ENCODE results near the gene ABHD10. TPM values are rescaled to one million over a fixed set of nuclear protein-coding genes. Genes with fewer than 3 reads are reported as not detected.

Gene ABHD10
- total RNA-seq (10 to 100 TPM; 26.3 to 39.0 (median 31.1) TPM), polyA plus RNA-seq (23.5 TPM)
- long read RNA-seq, donor 1, transcript ABHD10-201 (5 exons, 2,590 nt): major isoform, 75 of 76 reads
- long read RNA-seq, donor 1, partial matches to known transcripts: 0 of 76 reads
- long read RNA-seq, donor 1, other reads (novel, unspliced or antisense): 0 of 76 reads
- long read RNA-seq, donor 2, transcript ABHD10-201 (5 exons, 2,590 nt): major isoform, 27 of 29 reads
- long read RNA-seq, donor 2, partial matches to known transcripts: 0 of 29 reads
- long read RNA-seq, donor 2, other reads (novel, unspliced or antisense): 2 of 29 reads
- long read RNA-seq, donor 3, transcript ABHD10-201 (5 exons, 2,590 nt): major isoform, 121 of 132 reads
- long read RNA-seq, donor 3, partial matches to known transcripts: 1 of 132 reads
- long read RNA-seq, donor 3, other reads (novel, unspliced or antisense): 5 of 132 reads
- long read RNA-seq, donor 4, transcript ABHD10-201 (5 exons, 2,590 nt): major isoform, 34 of 36 reads
- long read RNA-seq, donor 4, partial matches to known transcripts: 0 of 36 reads
- long read RNA-seq, donor 4, other reads (novel, unspliced or antisense): 1 of 36 reads

- intact Hi-C loops (cut with DNase I): no loop called here
- H3K9me3 ChIP-seq (ENCODE audit: control insufficient read depth, low read length): no peaks in the 10 kb centered on the region
- H3K4me1 ChIP-seq (ENCODE audit: control insufficient read depth, insufficient read depth, low read length): peaks cover 5% of the 10 kb centered on the region
- DNase-seq (peak; percentile 99 to 100 (median 99)), ATAC-seq (peak; percentile 99)
- H3K4me3 ChIP-seq (ENCODE audit: low read length): peak within 1 kb of the TSS; percentile 53
- H3K27ac ChIP-seq (ENCODE audit: low read length): peak within 1 kb of the TSS; percentile 73
- 1% methylated on average over 61 of the region's 61 CpGs for WGBS
- no peaks in the 10 kb centered on the region for H3K27me3 ChIP-seq (ENCODE audit: control insufficient read depth, insufficient read depth)
Observed at GRCh38 chr3:111978583-111979433, at the start of gene ABHD10. Gene ABHD10, plus strand, starts transcription at chr3:111979026. Its CDS starts 36 bp downstream, at chr3:111979062.

GRCh38 chr3:111929484-111929883 lies 49.3 kb upstream of the ABHD10 start:
- H3K27me3 ChIP-seq (ENCODE audit: control insufficient read depth, insufficient read depth): no peaks in the 10 kb centered on the region
- no peak for ATAC-seq
- H3K9me3 ChIP-seq (ENCODE audit: control insufficient read depth, low read length): no peaks in the 10 kb centered on the region
- intact Hi-C loops (cut with DNase I): no loop called here
- no peak for DNase-seq
- no peak overlapping the region for H3K4me3 ChIP-seq (ENCODE audit: low read length)
- 78% methylated on average over 2 of the region's 2 CpGs for WGBS
- no peak overlapping the region for H3K27ac ChIP-seq (ENCODE audit: low read length)
- H3K4me1 ChIP-seq (ENCODE audit: control insufficient read depth, insufficient read depth, low read length): no peaks in the 10 kb centered on the region

- H3K27me3 ChIP-seq (ENCODE audit: control insufficient read depth, insufficient read depth): no peaks in the 10 kb centered on the region
- no peak overlapping the region for H3K27ac ChIP-seq (ENCODE audit: low read length)
- ATAC-seq (peak in 1 of 2 donors; percentile 26), DNase-seq (no peak)
- H3K4me3 ChIP-seq (ENCODE audit: low read length): no peak overlapping the region
- intact Hi-C loops (cut with DNase I): no loop called here
- WGBS: 41% methylated on average over 3 of the region's 3 CpGs
- H3K4me1 ChIP-seq (ENCODE audit: control insufficient read depth, insufficient read depth, low read length): no peaks in the 10 kb centered on the region
- no peaks in the 10 kb centered on the region for H3K9me3 ChIP-seq (ENCODE audit: control insufficient read depth, low read length)
Observed at GRCh38 chr3:111932946-111933345, 45.9 kb upstream of the ABHD10 start.

GRCh38 chr3:111936191-111936841 lies 42.5 kb upstream of the ABHD10 start:
- Histone ChIP-seq H3K4me1 (ENCODE audit: control insufficient read depth, insufficient read depth, low read length) (no peaks in the 10 kb centered on the region), H3K27me3 (ENCODE audit: control insufficient read depth, insufficient read depth) (no peaks in the 10 kb centered on the region), H3K4me3 (ENCODE audit: low read length) (no peak overlapping the region), H3K27ac (ENCODE audit: low read length) (no peak overlapping the region), H3K9me3 (ENCODE audit: control insufficient read depth, low read length) (no peaks in the 10 kb centered on the region)
- no peak for ATAC-seq
- intact Hi-C loops (cut with DNase I): no loop called here
- DNase-seq: no peak

GRCh38 chr3:111936967-111937366 lies 41.9 kb upstream of the ABHD10 start:
- H3K4me1 ChIP-seq (ENCODE audit: control insufficient read depth, insufficient read depth, low read length): no peaks in the 10 kb centered on the region
- no peaks in the 10 kb centered on the region for H3K27me3 ChIP-seq (ENCODE audit: control insufficient read depth, insufficient read depth)
- DNase-seq (no peak), ATAC-seq (no peak)
- H3K27ac ChIP-seq (ENCODE audit: low read length): no peak overlapping the region
- no peak overlapping the region for H3K4me3 ChIP-seq (ENCODE audit: low read length)
- H3K9me3 ChIP-seq (ENCODE audit: control insufficient read depth, low read length): no peaks in the 10 kb centered on the region
- intact Hi-C loops (cut with DNase I): no loop called here
- 89% methylated on average over 1 of the region's 1 CpG for WGBS

- H3K4me1 ChIP-seq (ENCODE audit: control insufficient read depth, insufficient read depth, low read length): no peaks in the 10 kb centered on the region
- DNase-seq (no peak), ATAC-seq (no peak)
- H3K27ac ChIP-seq (ENCODE audit: low read length): no peak overlapping the region
- H3K9me3 ChIP-seq (ENCODE audit: control insufficient read depth, low read length): no peaks in the 10 kb centered on the region
- no peaks in the 10 kb centered on the region for H3K27me3 ChIP-seq (ENCODE audit: control insufficient read depth, insufficient read depth)
- intact Hi-C loops (cut with DNase I): no loop called here
- no peak overlapping the region for H3K4me3 ChIP-seq (ENCODE audit: low read length)
Observed at GRCh38 chr3:111937871-111938270, 41.0 kb upstream of the ABHD10 start.

GRCh38 chr3:111939873-111940272 lies 39.0 kb upstream of the ABHD10 start:
- DNase-seq (no peak), ATAC-seq (peak in 1 of 2 donors; percentile 61)
- Histone ChIP-seq H3K9me3 (ENCODE audit: control insufficient read depth, low read length) (no peaks in the 10 kb centered on the region), H3K4me3 (ENCODE audit: low read length) (no peak overlapping the region), H3K27ac (ENCODE audit: low read length) (no peak overlapping the region), H3K4me1 (ENCODE audit: control insufficient read depth, insufficient read depth, low read length) (no peaks in the 10 kb centered on the region), H3K27me3 (ENCODE audit: control insufficient read depth, insufficient read depth) (no peaks in the 10 kb centered on the region)
- 97% methylated on average over 2 of the region's 2 CpGs for WGBS
- intact Hi-C loops (cut with DNase I): no loop called here

- no peak overlapping the region for H3K27ac ChIP-seq (ENCODE audit: low read length)
- H3K4me3 ChIP-seq (ENCODE audit: low read length): no peak overlapping the region
- WGBS: 92% methylated on average over 2 of the region's 2 CpGs
- no peaks in the 10 kb centered on the region for H3K27me3 ChIP-seq (ENCODE audit: control insufficient read depth, insufficient read depth)
- H3K4me1 ChIP-seq (ENCODE audit: control insufficient read depth, insufficient read depth, low read length): peaks cover 2% of the 10 kb centered on the region
- intact Hi-C loops (cut with DNase I): no loop called here
- H3K9me3 ChIP-seq (ENCODE audit: control insufficient read depth, low read length): no peaks in the 10 kb centered on the region
- no peak for ATAC-seq
- DNase-seq: no peak
Observed at GRCh38 chr3:111943533-111943932, 35.3 kb upstream of the ABHD10 start.

- Histone ChIP-seq H3K4me1 (ENCODE audit: control insufficient read depth, insufficient read depth, low read length) (peaks cover 2% of the 10 kb centered on the region), H3K4me3 (ENCODE audit: low read length) (no peak overlapping the region), H3K9me3 (ENCODE audit: control insufficient read depth, low read length) (no peaks in the 10 kb centered on the region), H3K27ac (ENCODE audit: low read length) (no peak overlapping the region), H3K27me3 (ENCODE audit: control insufficient read depth, insufficient read depth) (no peaks in the 10 kb centered on the region)
- DNase-seq (no peak), ATAC-seq (no peak)
- intact Hi-C loops (cut with DNase I): no loop called here
- over 99% methylated on average over 4 of the region's 4 CpGs for WGBS
Observed at GRCh38 chr3:111944372-111944771, 34.5 kb upstream of the ABHD10 start.

GRCh38 chr3:111947231-111947630 lies 31.6 kb upstream of the ABHD10 start:
- Histone ChIP-seq H3K27ac (ENCODE audit: low read length) (no peak overlapping the region), H3K27me3 (ENCODE audit: control insufficient read depth, insufficient read depth) (no peaks in the 10 kb centered on the region), H3K4me3 (ENCODE audit: low read length) (no peak overlapping the region), H3K4me1 (ENCODE audit: control insufficient read depth, insufficient read depth, low read length) (peaks cover 2% of the 10 kb centered on the region), H3K9me3 (ENCODE audit: control insufficient read depth, low read length) (no peaks in the 10 kb centered on the region)
- 70% methylated on average over 1 of the region's 1 CpG for WGBS
- ATAC-seq: no peak
- intact Hi-C loops (cut with DNase I): no loop called here
- no peak for DNase-seq
